ENCODE results near the gene MAB21L4. TPM values are rescaled to one million over a fixed set of nuclear protein-coding genes. Genes with fewer than 3 reads are reported as not detected.

Gene MAB21L4
- polyA plus RNA-seq, 4 donors = 3.8 to 29.3 (median 9.1) TPM

- Histone ChIP-seq H3K36me3 (ENCODE audit: control insufficient read depth in 3 of 3, insufficient read depth in 2 of 3, low read depth in 1 of 3, low read length in 3 of 3) (no peaks in the 10 kb centered on the region), H3K9me3 (ENCODE audit: control insufficient read depth in 2 of 2, insufficient read depth in 1 of 2, low read depth in 1 of 2, low read length in 1 of 2) (no peaks in the 10 kb centered on the region), H3K27me3 (ENCODE audit: control insufficient read depth in 3 of 3, insufficient read depth in 3 of 3, low read length in 3 of 3) (peaks cover 0 to 12% (median 0%) of the 10 kb centered on the region in 3 donors), H3K27ac (ENCODE audit: low read depth in 1 of 3, low read length in 2 of 3) (no peak overlapping the region), H3K4me1 (ENCODE audit: control insufficient read depth in 3 of 3, insufficient read depth in 2 of 3, low read depth in 1 of 3, low read length in 2 of 3) (peaks cover 0 to 3% (median under 1%) of the 10 kb centered on the region in 3 donors), H3K4me3 (ENCODE audit: low read depth in 1 of 3, low read length in 3 of 3) (no peak overlapping the region)
- no peak for FAIRE-seq
- no peak for DNase-seq
- 61 to 70% (median 64%) methylated on average over 17 of the region's 17 CpGs for WGBS, 3 donors
Measured at GRCh38 chr2:240836781-240837467, 59.0 kb downstream of the MAB21L4 start.

Other genes starting within 250 kb of the MAB21L4 start
- gene AQP12B, start 213.3 kb downstream of the MAB21L4 start, polyA plus RNA-seq = 10 to 100 TPM in 1 of 4 donors, 1 to 10 TPM in 1, not detected in 2; 1.3 to 11.5 TPM
- 1 to 10 TPM in 3 of 4 donors, not detected in 1; 1.2 to 4.6 (median 3.4) TPM for gene AQP12A, start 204.3 kb downstream of the MAB21L4 start, polyA plus RNA-seq
- gene KIF1A, start 75.9 kb downstream of the MAB21L4 start, polyA plus RNA-seq = 1 to 10 TPM in 2 of 4 donors, under 1 TPM in 2; 0.27 to 7.7 (median 1.9) TPM
- 1 to 10 TPM in 1 of 4 donors, under 1 TPM in 3; 0.27 to 1.8 (median 0.71) TPM for gene AGXT, start 27.3 kb downstream of the MAB21L4 start, polyA plus RNA-seq
- gene CROCC2, start 10.2 kb upstream of the MAB21L4 start, polyA plus RNA-seq = under 1 TPM in 2 of 4 donors, not detected in 2; 0.13 to 0.18 TPM
- gene SNED1, start 102.5 kb upstream of the MAB21L4 start, polyA plus RNA-seq = 1 to 10 TPM in 3 of 4 donors, under 1 TPM in 1; 0.45 to 6.0 (median 3.4) TPM
- gene MTERF4, start 206.1 kb upstream of the MAB21L4 start, polyA plus RNA-seq = 10 to 100 TPM; 25.3 to 55.1 (median 30.1) TPM